ENCODE data around the gene CDC5L.

- TF ChIP-seq REST (IDR thresholded peaks at IDR 0.05; ENCODE audit: insufficient read depth in 1 of 2, low read depth in 2 of 2, low read length in 2 of 2) = no peak
- no peak for TF ChIP-seq POLR2AphosphoS5 (IDR thresholded peaks at IDR 0.05; ENCODE audit: low read depth, low read length)
- TF ChIP-seq TAF1 (IDR thresholded peaks at IDR 0.05; ENCODE audit: borderline replicate concordance, insufficient read depth, low read length) = no peak
These were observed 48.0 kb downstream of the CDC5L start for GRCh38 chr6:44435500-44435899.
